GM12891 (cell line): ENCODE data around the gene NAV2.

ENCODE experiments used
- DNase-seq: peaks from one replicate; pipeline ENCODE4 v3.0.0; 2011; ENCODE audit warnings: low spot score; ENCODE audit not compliant: insufficient read length
- FAIRE-seq: peaks from 2 replicates; lab custom pipeline; 2011; peaks lifted over from hg19 to GRCh38; lab: Jason Lieb, UNC
- PAX5 ChIP-seq: IDR thresholded peaks from 2 replicates; pipeline ENCODE4 v1.6.1; 2011; ENCODE audit warnings: low read length, moderate library complexity, mild to moderate bottlenecking; ENCODE audit not compliant: insufficient read depth, severe bottlenecking
- POLR2A ChIP-seq: IDR thresholded peaks from 2 replicates; pipeline ENCODE4 v1.6.1; 2011; ENCODE audit warnings: low read depth, low read length, control low read depth
- POLR2AphosphoS5 ChIP-seq: IDR thresholded peaks from 2 replicates; pipeline ENCODE4 v1.6.1; 2011; ENCODE audit warnings: low read depth, low read length, control low read depth
- POU2F2 ChIP-seq: IDR thresholded peaks from 2 replicates; pipeline ENCODE4 v1.6.1; 2011; ENCODE audit warnings: low read depth, mild to moderate bottlenecking, control low read depth, low read length, moderate library complexity
- SPI1 ChIP-seq: IDR thresholded peaks from 2 replicates; pipeline ENCODE4 v1.6.1; 2011; ENCODE audit warnings: low read depth, low read length, control low read depth
- TAF1 ChIP-seq: IDR thresholded peaks from 2 replicates; pipeline ENCODE4 v1.6.1; 2011; ENCODE audit warnings: low read depth, low read length, control low read depth

Gene NAV2

DNA sequence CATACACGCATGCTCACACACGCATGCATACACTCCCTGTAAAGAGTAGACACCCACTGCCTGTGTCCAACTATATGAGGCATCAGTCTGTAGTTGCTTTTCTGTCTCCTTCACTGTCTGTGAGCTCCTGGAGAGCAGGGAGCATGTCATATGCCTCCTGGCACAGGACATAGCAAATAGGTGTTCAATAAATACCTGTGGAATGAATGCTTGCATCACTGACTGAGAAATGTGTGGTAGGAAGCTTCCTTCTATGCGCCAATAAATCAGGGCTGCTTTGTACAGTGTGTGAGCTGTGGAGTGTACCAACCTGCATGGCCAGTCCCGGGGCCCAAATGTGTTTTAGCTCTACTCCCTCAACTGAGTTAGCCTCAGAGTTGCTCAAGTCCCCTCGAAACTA, 37.2 kb upstream of the NAV2 start:
- DNase-seq (no peak), FAIRE-seq (no peak)
- no peak for TF ChIP-seq PAX5
- TF ChIP-seq SPI1 = no peak
- no peak for TF ChIP-seq POLR2A
- no peak for TF ChIP-seq POU2F2
- no peak for TF ChIP-seq POLR2AphosphoS5
- no peak for TF ChIP-seq TAF1

DNA sequence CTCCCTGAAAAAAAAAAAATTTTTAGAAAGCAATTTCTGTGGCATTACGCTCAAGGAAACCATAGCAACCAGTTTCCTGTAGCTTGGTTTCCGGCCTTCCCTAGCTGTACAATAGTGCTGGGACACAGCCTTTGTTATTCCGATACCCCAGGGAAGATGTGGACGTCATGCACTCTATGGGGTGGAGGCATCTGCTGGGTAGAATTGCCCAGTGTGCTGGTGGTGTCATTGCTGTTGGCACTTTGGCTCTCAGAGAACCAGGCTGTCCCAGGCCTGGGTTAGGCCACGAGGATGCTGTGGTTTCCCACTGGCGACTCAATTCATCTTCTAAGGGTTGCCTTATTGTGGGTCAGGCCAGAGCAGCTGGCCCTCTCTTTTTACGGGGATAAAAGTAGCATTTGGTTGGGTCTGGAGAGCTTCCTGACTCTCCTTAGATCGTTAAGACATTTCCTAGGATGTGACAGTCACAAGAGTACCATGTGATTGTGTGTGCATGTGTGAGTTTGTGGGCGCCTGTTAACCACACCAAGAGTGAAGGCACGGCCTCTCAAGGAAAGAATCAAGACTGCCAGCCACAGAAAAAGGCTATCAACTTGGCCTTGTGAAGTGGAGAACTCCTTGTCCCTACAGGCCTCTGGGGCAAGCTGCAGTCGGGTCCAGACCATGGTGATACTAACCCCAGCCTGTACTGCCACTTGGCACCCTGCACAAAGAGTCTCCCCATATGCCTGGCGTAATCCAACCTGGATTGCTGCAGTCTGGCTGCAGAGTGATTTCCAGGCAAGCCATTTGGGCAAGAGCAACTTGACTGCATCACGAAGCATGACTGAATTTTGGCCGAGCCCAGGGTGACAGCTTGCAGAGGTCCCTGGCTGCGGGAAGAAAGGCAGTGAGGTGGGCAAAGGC, 35.9 kb upstream of the NAV2 start:
- TF ChIP-seq POU2F2 (no peak), PAX5 (no peak), TAF1 (no peak), SPI1 (no peak), POLR2AphosphoS5 (no peak), POLR2A (no peak)
- DNase-seq = no peak
- no peak for FAIRE-seq

DNA sequence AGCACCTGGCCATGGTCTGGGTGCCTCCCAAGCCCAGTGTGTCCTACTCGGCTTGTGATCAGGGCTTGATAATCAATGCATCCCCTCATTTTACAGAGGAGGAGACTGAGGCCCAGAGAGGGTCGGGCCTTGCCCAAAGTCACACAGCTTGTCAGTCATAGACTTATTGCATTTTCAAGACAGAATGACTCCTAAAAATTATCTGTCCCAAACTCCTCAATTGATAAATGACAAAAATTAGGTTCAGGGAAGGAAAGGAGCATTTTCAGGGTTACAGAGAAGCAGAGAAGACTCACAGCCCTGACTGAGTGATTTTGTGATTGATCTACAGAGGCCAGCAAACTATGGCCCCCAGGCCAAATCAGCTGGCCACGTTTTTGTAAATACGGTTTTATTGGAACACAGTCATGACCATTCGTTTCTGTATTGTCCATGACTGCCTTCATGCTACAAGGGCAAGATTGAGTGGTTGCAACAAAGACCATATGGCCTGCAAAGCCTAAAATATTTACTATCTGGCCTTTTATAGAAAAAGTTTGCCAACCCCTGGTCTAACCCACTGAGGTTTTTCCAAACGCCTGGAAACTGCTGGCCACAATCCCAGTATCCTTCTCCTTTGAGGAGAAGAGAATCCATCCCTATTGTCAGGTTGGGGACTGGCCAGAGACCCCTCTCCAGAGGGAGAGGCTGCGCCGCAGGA, 35.1 kb upstream of the NAV2 start:
- no peak for FAIRE-seq
- no peak for TF ChIP-seq POLR2A
- TF ChIP-seq SPI1 = no peak
- no peak for TF ChIP-seq POU2F2
- no peak for TF ChIP-seq PAX5
- TF ChIP-seq TAF1 = no peak
- no peak for TF ChIP-seq POLR2AphosphoS5
- no peak for DNase-seq

DNA sequence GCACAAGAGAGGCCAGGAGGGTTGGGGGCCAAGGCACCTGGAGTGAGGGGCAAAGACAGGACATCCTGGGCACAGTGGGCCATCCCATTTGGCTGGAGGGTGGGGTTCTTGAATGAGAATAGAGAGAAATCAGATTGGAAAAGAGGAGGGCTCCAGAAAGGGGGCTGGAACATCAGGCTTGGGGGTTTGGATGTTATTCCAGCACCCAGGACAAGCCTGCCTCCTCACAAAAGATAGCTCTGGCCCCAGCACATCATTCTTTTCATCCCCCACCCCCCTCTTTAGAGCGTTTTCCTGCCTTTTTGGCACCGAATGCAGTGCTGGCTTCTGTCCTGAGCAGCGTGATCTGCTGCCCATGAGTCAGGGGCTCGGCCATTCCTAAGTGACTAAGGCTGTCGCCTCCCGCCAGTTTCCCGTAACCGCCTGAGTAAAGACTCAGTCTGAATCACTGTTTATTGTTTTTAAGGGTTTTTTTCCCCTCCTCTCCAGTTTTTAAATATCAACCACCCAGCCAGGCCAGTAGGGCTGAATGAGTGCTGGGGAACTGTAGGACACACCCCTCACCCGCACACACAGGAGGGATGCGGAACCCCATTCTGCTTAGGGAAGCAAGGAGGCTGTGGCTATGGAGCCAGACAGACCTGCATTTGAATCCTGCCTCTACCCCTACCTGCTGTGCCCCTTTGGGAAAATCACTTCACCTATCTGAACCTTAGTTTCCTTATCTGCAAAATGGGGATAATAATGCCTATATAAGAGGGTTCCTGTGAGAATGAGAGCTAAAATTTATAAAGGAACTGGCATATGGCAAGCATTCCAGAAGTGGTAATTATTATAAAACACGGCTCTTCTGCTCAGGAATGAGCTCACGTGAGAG, 32.4 kb upstream of the NAV2 start:
- DNase-seq (no peak), FAIRE-seq (no peak)
- TF ChIP-seq PAX5 = no peak
- no peak for TF ChIP-seq TAF1
- TF ChIP-seq POLR2AphosphoS5 = no peak
- no peak for TF ChIP-seq POLR2A
- no peak for TF ChIP-seq SPI1
- no peak for TF ChIP-seq POU2F2

DNA sequence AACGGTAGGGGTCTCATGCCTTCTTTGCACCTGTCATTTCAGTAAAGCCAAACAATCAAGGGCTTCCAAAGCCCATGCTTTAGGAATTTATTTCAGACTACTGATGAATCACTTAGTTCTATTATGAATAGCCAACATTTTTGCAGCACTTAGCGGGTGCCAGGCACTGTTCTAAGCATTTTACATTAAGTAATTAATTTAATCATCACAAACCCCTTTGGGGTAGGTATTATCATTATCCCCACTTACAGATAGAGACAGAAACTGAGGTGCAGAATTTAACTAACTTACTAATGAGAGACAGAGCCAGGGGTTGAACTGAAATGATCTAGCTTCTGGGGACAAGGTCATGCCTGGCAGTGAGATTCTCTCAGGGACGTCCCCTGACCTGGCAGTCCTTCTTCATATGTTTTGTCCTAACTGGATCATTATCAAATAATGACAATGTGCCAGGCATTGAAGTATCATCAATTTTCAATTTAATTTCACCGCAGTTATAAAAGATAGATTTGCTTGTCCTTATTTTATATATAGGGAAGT, 31.7 kb upstream of the NAV2 start:
- DNase-seq (no peak), FAIRE-seq (no peak)
- TF ChIP-seq SPI1 = no peak
- TF ChIP-seq POLR2A = no peak
- TF ChIP-seq TAF1 = no peak
- TF ChIP-seq PAX5 = no peak
- no peak for TF ChIP-seq POLR2AphosphoS5
- TF ChIP-seq POU2F2 = no peak

DNA sequence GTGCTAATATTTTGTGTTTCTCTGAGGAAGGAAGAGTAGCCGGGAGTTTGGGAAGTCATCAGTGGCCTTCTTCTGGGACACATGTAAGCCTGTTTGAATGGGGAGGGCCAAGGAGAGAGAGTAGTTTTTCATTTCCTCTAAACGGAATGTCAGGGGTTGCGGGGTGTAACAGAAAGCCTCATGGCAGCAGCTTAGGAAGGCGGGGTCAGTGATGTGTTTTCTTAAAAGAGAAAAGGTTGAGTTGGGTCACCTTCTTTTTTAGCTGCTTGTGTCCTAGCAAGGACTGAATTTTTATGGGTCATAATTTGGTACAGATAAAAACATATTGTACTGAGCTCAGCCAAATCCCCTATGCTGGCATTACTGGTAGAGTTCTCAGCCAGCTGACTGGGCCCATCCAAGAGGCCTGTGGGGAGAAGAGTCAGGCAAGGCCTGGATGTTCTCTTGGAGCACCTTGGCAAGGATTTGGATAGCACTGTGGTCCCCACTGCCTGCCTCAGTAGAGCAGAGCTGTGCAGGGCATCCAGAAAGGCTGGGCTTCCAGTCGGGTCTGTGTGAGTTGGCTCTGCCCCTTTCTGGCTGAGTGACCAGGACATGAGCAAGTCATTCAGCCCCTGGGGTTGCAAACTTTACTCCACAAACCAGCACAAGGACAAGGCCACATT, 29.4 kb upstream of the NAV2 start:
- FAIRE-seq (no peak), DNase-seq (no peak)
- no peak for TF ChIP-seq PAX5
- no peak for TF ChIP-seq POU2F2
- TF ChIP-seq SPI1 = no peak
- no peak for TF ChIP-seq POLR2A
- TF ChIP-seq POLR2AphosphoS5 = no peak
- no peak for TF ChIP-seq TAF1

DNA sequence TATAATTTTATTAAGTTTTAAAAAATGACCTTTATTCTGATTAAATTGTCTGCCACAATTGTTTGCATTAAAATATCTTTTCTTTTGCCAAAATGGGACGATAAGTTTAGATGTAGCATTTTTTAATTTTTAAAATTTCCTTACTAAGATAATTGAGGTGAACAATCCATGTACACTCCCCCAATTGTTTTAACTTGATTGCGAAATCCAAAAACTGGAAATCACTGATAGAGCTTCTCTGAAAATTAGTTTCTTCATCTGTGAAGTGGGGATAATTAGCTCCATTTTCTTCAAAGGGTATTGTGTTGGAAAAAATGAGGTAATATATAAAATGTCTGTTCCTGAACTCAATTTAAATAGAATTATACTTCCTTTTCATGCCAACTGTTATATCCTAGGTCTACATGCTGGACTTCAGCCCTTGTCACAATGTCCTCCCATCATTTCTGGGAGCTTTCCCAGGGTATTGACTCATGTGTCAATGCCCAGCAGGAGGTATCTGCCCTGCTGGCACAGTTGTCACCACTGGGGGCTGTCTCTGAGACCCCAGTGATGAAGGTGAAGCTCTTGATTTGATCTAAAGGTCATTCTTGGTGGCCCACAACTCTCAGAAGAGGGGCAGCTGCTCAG, 28.7 kb upstream of the NAV2 start:
- DNase-seq = no peak
- TF ChIP-seq SPI1 = no peak
- TF ChIP-seq POLR2A = no peak
- no peak for TF ChIP-seq TAF1
- no peak for TF ChIP-seq PAX5
- no peak for TF ChIP-seq POLR2AphosphoS5
- TF ChIP-seq POU2F2 = no peak
- FAIRE-seq = no peak

DNA sequence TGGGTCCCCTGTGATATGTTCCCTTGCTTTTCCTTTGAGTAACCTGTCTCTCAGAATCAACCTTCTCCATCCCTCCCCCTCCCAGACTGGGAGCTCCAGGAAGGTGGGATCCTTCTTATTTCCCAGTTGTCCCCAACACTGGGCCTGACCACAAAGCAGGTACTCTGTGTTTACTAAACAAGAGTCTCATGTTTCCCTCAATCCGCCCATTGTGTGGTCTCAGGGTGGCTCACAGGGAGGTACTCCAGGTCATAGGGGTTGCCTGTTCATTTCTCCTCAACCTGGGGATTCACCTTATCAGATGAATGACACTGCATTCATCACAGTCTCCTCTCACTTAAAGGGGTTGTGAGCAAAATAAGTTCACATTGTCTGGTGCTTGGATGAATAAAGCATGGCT, 26.4 kb upstream of the NAV2 start:
- DNase-seq = no peak
- TF ChIP-seq TAF1 (no peak), SPI1 (no peak), POLR2AphosphoS5 (no peak), PAX5 (no peak), POLR2A (no peak), POU2F2 (no peak)
- no peak for FAIRE-seq
